GM12865 (cell line): ENCODE measurements around the gene KISS1R.

Experiments
- DNase-seq: peaks from one replicate; pipeline ENCODE4 v3.0.0; 2010; ENCODE audit warnings: low read depth
- H3K4me3 ChIP-seq: 2 replicates; pipeline ENCODE4 v1.5.1; 2011; ENCODE audit warnings: mild to moderate bottlenecking, low read depth, low read length, control low read depth
- TF ChIP-seq, protein P1 (sequence below): IDR thresholded peaks from 2 replicates; pipeline ENCODE4 v1.5.1; 2011; ENCODE audit warnings: low read length, control low read depth, low read depth, inconsistent platforms; ENCODE audit not compliant: insufficient read depth; ENCODE audit errors: missing control alignments

Gene KISS1R

DNA sequence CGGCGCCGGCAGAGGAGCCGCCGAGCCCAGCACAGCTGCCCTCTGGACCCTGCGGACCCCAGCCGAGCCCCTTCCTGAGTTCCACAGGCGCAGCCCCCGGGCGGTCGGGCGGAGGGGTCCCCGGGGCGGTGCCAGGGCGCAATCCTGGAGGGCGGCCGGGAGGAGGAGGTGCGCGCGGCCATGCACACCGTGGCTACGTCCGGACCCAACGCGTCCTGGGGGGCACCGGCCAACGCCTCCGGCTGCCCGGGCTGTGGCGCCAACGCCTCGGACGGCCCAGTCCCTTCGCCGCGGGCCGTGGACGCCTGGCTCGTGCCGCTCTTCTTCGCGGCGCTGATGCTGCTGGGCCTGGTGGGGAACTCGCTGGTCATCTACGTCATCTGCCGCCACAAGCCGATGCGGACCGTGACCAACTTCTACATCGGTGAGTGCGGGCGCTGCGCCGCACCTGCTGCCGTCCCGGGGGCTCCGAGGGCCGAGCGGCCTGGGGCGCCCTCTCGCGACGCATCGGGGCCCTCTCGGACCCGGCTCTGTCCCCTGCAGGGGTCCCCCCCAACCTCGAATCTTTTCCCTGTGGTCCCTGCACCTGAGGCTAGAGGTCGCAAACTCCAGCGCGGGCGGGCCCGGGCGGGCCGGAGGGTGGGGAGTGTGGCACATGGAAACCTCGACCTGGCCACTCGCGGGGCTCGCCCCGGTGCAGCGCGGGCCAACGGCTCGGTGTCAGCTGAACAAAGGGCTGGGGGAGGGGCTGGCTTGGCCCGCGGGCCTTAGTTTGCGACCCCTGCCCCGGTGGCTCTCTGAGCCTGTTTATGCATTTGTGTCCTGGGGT is at the start of gene KISS1R:
Gene KISS1R (plus strand): TSS at position 11 of the 829 bp plus-strand sequence. CDS start 170 bp downstream, at position 181.
- H3K4me3 ChIP-seq = no peak within 1 kb of the TSS; the same call in 1 of the 2 replicates
- peak; percentile 65 for DNase-seq
- TF ChIP-seq, protein P1, sequence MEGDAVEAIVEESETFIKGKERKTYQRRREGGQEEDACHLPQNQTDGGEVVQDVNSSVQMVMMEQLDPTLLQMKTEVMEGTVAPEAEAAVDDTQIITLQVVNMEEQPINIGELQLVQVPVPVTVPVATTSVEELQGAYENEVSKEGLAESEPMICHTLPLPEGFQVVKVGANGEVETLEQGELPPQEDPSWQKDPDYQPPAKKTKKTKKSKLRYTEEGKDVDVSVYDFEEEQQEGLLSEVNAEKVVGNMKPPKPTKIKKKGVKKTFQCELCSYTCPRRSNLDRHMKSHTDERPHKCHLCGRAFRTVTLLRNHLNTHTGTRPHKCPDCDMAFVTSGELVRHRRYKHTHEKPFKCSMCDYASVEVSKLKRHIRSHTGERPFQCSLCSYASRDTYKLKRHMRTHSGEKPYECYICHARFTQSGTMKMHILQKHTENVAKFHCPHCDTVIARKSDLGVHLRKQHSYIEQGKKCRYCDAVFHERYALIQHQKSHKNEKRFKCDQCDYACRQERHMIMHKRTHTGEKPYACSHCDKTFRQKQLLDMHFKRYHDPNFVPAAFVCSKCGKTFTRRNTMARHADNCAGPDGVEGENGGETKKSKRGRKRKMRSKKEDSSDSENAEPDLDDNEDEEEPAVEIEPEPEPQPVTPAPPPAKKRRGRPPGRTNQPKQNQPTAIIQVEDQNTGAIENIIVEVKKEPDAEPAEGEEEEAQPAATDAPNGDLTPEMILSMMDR = peak; percentile 76

- TF ChIP-seq, protein P1 = no peak
- no peak overlapping the region for H3K4me3 ChIP-seq
- no peak for DNase-seq
Measured at GRCh38 chr19:867855-868457, 49.2 kb upstream of the KISS1R start.

- TF ChIP-seq, protein P1 = no peak
- no peak for DNase-seq
- H3K4me3 ChIP-seq = no peak overlapping the region
Measured at GRCh38 chr19:868458-869244, 48.5 kb upstream of the KISS1R start.

GRCh38 chr19:869245-870177 is 47.6 kb upstream of the KISS1R start:
- TF ChIP-seq, protein P1 = no peak
- no peak overlapping the region for H3K4me3 ChIP-seq
- no peak for DNase-seq

GRCh38 chr19:870314-870713 is 46.8 kb upstream of the KISS1R start:
- no peak overlapping the region for H3K4me3 ChIP-seq
- DNase-seq = no peak
- TF ChIP-seq, protein P1 = no peak

DNA sequence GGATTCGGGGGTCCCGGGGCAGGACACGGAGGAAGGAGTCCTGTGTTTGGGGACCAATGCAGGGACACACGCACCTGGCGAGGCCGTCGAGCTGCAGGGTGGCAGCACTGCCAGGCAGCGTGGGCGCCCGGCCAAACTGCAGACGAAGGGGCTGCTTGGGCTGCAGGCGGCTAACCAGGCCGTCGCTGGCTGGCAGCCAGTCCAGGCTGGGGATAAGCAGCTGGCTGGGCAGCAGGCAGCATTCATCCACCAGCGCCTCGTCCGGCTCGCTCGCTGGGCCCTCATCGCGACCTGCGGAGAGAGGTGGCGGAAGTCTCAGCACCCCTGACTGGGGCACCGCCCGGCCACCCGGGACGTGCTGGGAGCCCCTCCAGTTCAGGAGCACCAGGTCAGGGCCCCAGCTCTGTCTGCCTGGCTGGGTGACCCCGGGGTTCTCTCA is 46.2 kb upstream of the KISS1R start:
- H3K4me3 ChIP-seq = no peak overlapping the region
- TF ChIP-seq, protein P1 = no peak
- no peak for DNase-seq
